HG03066 (cell line): ENCODE results near the gene ZGRF1.
A peak's percentile ranks its signal among the peaks of the same experiment; 100 is the strongest.
"Not testable (repeated sequence)": the region's sequence is repeated elsewhere in the genome, so short reads cannot be mapped to it uniquely, and the experiment has no call there.

Source experiments
- ATAC-seq: cut with Tn5 transposase; IDR thresholded peaks from one replicate; pipeline ENCODE4 v1.9.1; 2021; ENCODE audit warnings: low read depth; ENCODE audit not compliant: unreplicated experiment

Gene ZGRF1

DNA sequence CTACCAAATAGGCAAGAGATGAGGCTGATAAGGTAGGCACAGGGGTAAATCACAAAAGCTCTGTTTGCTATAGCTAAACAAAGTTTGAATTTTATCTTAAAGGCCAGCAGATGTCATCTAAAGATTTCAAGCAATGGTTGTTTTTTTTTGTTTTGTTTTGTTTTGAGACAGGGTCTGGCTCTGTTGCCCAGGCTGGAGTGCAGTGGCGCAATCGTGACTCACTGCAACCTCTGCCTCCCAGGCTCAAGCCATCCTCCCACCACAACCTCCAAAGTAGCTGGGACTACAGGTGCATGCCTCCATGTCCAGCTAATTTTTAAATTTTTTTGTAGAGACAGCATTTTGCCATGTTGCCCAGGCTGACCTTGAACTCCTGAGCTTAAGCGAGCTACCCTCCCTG, 77.7 kb downstream of the ZGRF1 start:
- no peak for ATAC-seq

DNA sequence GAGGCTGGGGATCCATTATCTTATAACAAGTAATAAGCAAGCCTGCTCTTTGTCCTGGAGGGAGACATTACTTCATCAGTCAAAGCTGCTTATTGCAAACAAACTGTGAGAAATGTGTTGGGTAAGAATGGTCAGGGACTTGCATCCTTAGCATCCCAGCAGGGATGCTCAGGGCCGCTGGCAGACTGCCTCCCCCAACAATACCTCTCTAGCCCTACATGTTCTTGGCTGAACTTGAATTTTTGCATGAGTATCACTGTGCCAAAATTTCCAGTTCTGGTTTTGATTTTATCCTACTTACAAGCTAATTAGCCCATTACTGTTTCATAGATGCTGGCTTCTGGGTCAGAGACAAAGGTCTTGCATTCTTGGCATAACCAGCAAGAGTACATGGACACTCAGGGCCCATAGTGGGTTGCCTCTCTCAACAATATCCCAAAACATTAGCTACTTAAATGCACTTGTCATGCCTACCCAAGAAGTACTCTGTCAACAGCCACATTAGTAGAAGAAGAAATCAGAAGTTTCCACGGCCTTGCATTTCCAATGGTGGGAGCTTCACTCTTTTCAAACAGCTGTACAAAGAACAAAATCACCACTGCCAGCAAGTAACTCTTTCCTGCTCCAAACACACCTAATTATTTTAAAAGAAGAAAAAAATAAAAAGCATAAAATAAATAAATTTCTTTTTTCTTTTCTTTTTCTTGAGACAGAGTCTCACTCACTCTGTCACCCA, 78.9 kb downstream of the ZGRF1 start:
- ATAC-seq, result no peak

DNA sequence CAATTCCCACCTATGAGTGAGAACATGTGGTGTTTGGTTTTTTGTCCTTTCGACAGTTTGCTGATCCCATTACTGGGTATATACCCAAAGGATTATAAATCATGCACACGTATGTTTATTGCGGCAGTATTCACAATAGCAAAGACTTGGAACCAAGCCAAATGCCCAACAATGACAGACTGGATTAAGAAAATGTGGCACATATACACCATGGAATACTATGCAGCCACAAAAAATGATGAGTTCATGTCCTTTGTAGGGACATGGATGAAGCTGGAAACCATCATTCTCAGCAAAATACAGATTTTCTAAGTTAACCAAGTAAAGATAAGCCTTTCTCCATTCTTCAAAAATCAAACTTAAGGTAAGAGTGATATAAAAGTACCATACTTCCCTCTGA, 82.4 kb downstream of the ZGRF1 start:
- not testable (repeated sequence) for ATAC-seq

DNA sequence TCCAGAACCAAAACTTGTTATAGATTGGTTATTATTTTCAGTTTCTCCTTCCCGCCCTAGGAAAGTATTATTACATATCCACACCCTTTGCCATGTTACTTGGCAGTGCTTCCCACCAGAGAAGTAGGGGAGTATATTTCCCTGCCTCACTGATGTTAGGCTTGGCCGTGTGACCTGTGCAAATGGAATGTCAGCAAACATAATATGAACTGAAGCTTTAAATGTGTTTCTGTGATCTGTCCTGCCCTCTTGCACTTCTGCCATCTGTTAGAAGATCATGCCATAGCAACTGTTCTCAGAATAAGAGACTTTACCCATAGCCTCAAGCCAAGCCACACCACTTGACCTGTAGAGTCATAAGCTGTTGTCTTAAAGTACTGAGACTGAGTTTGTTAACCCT, 84.0 kb downstream of the ZGRF1 start:
- no peak for ATAC-seq

GRCh38 chr4:112550728-112551127, 86.0 kb downstream of the ZGRF1 start:
- no peak for ATAC-seq

GRCh38 chr4:112546476-112546875, 90.2 kb downstream of the ZGRF1 start:
- no peak for ATAC-seq

DNA sequence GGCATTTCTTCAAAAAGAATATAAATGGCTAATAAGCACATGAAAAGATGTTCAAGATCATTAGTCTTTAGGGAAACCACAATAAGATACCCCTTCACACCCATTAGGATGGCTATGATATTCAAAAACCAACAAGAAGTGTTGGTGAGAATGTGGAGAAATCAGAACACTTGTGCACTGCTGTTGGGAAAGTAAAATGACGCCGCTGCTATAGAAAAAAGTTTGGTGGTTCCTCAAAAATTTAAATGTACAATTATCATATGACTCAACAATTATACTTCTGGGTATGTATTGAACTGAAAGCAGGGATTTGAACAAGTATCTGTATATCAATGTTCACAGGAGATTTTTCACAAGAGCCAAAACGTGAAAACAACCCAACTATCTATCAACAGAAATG, 91.4 kb downstream of the ZGRF1 start:
- ATAC-seq, result no peak

GRCh38 chr4:112540695-112541094, 96.0 kb downstream of the ZGRF1 start:
- no peak for ATAC-seq

GRCh38 chr4:112536123-112536522, 100.6 kb downstream of the ZGRF1 start:
- ATAC-seq, result no peak

DNA sequence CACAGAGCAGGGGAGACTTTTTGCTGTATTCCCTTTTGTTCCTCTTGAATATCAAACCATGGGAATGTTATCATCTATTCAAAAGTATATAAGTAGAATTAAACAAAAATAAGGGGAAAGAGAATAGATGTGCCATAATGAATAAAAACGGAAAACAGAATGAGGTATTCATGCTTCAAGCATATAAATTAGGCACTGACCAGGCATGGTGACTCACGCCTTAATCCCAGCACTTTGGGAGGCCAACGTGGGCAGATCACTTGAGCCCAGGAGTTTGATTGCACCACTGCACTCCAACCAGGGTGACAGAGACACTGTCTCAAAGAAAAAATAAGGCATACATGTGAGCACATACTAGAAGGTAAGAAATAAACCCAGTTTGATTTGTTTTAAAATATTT, 104.4 kb downstream of the ZGRF1 start:
- ATAC-seq, result no peak

- no peak for ATAC-seq
Measured at GRCh38 chr4:112531146-112531545, 105.6 kb downstream of the ZGRF1 start.

DNA sequence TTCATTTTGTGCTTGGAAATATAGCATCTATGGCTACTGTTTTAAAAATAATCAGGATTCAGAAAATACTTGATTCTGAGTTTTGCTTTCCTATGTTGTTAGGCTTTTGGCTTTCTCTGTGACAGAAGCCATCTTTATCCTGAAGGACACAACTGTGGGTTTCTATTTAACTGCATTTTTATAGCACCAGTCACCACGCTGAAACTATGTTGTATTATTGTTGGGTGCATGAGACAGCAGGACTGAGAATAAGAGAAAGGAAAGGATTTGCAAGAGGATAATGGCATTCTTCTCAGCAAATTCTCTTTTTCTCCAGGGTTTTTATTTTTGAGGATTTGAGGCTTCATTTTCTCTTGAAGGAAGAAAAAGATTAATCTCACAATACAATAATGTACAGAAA, 110.6 kb downstream of the ZGRF1 start:
- ATAC-seq, result no peak

GRCh38 chr4:112523764-112524505, 112.8 kb downstream of the ZGRF1 start:
- ATAC-seq, result peak; percentile 76

- peak; percentile 36 for ATAC-seq
Measured at GRCh38 chr4:112523008-112523721, 113.5 kb downstream of the ZGRF1 start.

DNA sequence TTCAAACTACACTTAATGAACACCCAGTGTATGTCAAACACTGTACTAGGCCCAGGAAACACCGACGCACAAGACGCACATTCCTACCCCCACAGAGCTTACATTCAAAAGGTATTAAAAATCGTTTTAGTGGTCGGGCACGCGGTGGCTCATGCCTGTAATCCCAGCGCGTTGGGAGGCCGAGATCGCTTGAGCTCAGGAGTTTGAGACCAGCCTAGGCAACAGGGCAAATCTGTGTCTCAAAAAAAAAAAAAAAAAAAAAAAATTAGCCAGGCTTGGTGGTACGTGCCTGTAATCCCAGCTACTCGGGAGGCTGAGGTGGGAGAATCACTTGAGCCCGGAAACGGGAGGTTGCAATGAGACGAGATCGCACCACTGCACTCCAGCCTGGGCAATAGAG, 114.3 kb downstream of the ZGRF1 start:
- ATAC-seq, result not testable (repeated sequence)

- no peak for ATAC-seq
Measured at GRCh38 chr4:112521123-112522023, 115.3 kb downstream of the ZGRF1 start.

- no peak for ATAC-seq
Measured at GRCh38 chr4:112520598-112521122, 116.0 kb downstream of the ZGRF1 start.

GRCh38 chr4:112519689-112520597, 116.8 kb downstream of the ZGRF1 start:
- no peak for ATAC-seq

DNA sequence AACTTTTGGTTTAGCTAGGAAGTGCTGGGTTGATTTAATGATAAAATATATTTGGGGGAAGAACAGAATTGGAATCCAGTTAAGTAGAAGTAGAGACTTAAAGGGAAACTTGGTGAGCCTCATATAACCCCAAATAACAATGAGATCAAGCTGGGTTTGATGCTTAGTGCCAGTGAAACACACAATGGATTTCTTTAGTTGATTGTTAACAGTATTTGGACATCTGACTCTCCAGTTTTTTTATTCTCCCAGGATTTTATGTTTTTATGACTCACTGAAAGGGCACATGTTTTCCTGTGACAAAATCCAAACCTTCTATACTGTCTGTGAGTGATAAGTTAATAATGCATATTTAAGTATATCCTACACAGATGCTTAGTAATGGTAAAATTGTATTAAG, 118.0 kb downstream of the ZGRF1 start:
- ATAC-seq, result no peak
